HG02885 (cell line): ENCODE results near the gene FRMD4A.
"Not testable (repeated sequence)": the region's sequence is repeated elsewhere in the genome, so short reads cannot be mapped to it uniquely, and the experiment has no call there.

Source experiments
- ATAC-seq: cut with Tn5 transposase; IDR thresholded peaks from one replicate; pipeline ENCODE4 v1.9.1; 2021; ENCODE audit warnings: mild to moderate bottlenecking; ENCODE audit not compliant: unreplicated experiment, poor library complexity

FRMD4A gene

DNA sequence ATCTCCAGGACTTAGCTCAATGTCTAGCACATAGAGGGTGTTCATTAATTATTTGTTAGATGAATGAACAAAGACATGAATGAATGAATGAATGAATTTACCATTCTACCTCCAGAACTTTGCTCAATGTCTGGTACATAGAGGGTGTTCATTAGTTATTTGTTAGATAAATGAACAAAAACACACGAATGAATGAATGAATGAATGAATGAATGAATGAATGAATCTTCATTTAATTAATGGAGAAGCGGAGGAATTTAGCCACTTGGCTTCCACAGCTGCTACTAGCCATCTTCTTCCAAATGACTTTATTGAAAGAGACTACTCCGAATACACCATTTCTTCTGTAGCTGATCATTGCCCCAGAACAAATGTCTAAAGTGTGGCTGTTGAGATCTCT lies 368.9 kb downstream of the FRMD4A start:
- ATAC-seq: no peak

DNA sequence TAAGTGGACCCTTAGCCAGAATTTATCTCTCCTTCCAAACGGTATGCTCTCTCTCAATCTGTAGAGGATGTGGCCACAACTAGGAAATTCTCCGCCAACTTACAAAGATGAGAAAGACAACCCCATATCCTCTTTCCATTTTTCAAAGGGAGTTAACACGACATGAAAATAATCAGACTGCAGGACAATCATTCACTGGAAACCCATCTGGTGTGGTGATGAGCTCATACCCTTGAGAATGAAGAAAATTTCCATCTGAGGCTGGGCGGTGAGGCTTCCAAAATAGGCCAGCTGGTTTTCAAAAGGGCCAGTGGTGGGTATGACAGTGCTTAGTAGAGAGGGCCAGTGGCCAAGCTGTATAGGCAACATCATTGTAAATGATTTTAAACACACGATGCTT lies 369.6 kb downstream of the FRMD4A start:
- ATAC-seq: no peak

- no peak for ATAC-seq
Observed at GRCh38 chr10:13960603-13961002, 370.1 kb downstream of the FRMD4A start.

GRCh38 chr10:13959443-13960359 lies 371.0 kb downstream of the FRMD4A start:
- ATAC-seq: no peak

DNA sequence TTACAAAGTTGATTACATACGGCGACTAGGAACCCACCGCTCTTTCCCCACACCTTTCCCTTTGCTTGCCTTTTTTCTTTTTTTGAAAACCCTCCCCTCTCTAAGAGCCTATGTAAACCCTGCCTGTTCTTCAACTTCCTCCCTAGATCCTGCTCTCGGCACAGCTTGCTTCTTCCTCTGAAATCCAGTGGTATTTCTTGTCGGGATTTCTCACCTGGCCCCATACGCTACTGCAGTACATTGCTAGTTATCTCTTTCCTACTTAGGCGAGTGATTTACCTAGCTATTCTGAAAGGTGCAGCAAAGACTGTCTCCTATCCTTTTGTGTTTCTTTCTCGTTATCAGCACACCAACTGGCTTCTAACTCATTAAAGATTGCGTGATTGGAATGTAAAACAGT lies 372.9 kb downstream of the FRMD4A start:
- no peak for ATAC-seq

DNA sequence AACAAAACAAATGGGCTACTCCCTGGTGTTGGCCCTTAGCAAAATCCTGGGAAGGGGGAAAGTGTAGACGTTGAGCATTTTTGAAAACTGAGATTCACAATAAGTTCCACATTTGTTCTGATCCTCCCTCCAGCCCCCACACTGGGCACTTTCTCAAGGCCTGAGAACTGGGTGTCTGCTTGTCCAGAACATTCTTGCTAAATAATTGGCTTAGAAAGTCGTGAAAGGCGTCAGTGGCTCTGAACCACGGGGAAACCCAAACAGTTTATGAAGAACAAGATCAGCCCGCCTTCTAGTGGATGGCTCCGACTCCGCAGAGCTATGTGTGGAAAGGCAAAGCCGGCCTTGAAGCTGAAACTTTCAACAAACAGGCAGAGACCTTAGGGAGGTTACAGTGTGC lies 373.9 kb downstream of the FRMD4A start:
- no peak for ATAC-seq

GRCh38 chr10:13955409-13956068 lies 375.2 kb downstream of the FRMD4A start:
- ATAC-seq: no peak

DNA sequence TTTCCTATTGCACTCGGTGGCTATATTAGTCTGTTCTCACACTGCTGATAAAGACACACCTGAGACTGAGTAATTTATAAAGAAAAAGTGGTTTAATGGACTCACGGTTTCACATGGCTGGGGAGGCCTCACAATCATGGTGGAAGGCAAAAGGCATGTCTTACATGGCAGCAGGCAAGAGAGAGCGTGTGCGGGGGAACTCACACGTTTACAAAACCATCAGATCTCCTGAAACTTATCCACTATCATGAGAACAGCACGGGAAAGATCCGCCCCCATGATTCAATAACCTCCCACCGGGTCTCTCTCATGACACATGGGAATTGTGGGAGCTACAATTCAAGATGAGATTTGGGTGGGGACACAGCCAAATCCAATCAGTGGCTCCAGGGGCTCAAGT lies 376.5 kb downstream of the FRMD4A start:
- not testable (repeated sequence) for ATAC-seq

- ATAC-seq: no peak
Observed at GRCh38 chr10:13953371-13953770, 377.4 kb downstream of the FRMD4A start.

- ATAC-seq: no peak
Observed at GRCh38 chr10:13950543-13950939, 380.2 kb downstream of the FRMD4A start.

DNA sequence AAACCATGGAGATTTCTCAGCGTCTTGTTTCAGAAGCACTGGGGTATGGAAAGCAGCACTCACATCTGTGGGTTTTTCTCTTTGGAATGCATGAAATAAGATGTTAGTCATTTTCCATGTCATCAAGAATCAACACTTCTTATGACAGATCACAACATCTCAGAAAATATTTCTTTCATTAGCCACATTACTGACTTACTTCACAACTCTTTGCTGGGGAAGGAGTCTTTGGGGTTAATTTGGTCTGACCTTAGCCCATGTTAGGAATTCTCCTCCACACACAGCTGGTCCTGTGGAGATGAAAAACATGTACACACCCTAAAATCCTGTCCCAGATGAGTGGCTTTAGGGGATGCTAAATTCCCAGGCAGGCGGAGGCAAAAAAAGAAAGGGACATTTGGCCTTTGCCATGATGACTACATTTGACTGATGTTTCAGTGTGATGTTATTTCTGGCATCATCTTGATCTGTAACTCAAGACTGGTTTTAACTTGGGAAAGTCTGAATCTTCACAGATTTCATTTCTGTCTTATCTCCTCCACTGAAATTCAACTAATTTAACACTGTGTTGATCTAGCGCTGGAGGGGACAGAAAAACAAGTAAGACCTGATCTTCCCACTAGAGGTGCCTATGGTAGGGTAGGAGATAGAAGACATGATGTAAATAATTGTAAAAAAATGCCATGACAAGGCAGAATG lies 380.7 kb downstream of the FRMD4A start:
- no peak for ATAC-seq

GRCh38 chr10:13946209-13946460 lies 384.6 kb downstream of the FRMD4A start:
- ATAC-seq: no peak

- ATAC-seq: no peak
Observed at GRCh38 chr10:13945390-13946208, 385.1 kb downstream of the FRMD4A start.

GRCh38 chr10:13944823-13945222 lies 385.9 kb downstream of the FRMD4A start:
- no peak for ATAC-seq

DNA sequence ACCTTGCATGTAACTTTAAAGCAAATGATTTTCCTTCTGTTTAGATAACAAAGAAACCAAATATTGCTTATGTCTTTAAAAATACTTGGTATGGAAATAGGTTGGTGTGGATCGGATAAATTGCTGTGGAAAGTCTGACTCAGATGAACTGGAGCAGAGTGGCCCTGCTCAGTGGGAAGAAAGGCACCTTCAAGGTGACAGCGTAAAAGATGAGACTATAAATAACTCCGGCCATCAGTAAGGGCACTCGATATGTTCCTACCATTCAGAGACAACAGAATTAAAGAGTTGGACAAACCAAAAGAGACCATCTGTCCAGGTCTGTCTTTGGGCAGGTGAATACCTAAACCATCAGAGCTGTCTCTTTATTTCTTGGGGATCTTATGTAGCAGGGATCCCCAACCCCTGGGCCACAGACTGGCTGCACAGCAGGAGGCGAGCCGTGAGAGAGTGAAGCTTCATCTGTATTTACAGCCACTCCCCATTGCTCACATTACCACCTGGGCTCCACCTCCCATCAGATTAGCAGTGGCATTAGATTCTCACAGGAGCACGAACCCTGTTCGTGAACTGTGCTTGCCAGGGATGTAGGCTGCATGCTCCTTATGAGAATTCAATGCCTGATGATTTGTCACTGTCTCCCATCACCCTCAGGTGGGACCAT lies 386.9 kb downstream of the FRMD4A start:
- ATAC-seq: no peak

GRCh38 chr10:13942035-13942434 lies 388.7 kb downstream of the FRMD4A start:
- ATAC-seq: no peak

- ATAC-seq: no peak
Observed at GRCh38 chr10:13939391-13939790, 391.3 kb downstream of the FRMD4A start.

DNA sequence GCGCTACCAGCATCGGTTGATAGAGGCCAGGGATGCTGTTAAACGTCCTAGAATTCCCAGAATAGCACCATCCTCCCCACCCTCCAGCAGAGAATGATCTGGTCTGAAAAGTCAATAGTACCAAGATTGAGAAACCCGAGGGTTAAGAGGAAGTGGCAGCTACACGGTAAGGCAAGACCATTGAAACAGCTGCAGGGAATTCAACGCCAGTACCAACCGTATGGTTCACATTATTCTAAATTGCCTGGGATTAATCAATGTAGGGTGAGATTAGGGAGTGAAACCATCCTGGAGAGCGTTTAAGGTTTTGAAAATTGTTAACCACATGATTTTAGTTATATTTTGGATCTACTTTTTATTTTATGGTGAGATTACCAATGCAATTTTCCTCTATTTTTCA lies 391.8 kb downstream of the FRMD4A start:
- ATAC-seq: no peak

DNA sequence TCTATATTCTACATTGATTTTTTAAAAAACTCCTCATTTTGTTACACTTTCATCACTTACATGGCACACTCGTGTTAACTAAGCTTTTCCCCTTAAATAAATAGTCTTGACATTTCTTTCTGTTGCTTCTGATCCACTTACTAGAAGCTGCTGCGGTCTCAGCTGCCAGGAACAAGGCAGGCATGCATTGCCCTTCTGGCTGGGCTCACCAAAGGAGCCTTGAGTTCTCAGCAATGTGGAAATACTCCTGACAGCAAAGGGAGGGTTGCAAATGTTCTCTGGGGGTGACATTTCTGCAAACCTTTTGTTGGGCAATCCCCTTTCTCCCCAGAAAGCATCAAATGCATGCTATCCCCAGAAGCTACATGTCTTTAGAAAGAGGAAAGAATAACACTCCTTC lies 393.9 kb downstream of the FRMD4A start:
- ATAC-seq: no peak

GRCh38 chr10:13930120-13930519 lies 400.6 kb downstream of the FRMD4A start:
- no peak for ATAC-seq
